GM12873 (cell line): Measurements from ENCODE around the gene ZBTB46.

Experiments used
- CTCF ChIP-seq: IDR thresholded peaks from 2 replicates; pipeline ENCODE4 v1.5.1; 2012; ENCODE audit warnings: low read depth, mild to moderate bottlenecking, moderate library complexity, low read length, control low read depth; ENCODE audit not compliant: insufficient read depth; ENCODE audit errors: missing control alignments

ZBTB46 gene

GRCh38 chr20:63718996-63719395 is 112.1 kb downstream of the ZBTB46 start:
- no peak for TF ChIP-seq CTCF

- TF ChIP-seq CTCF: no peak
Observed at GRCh38 chr20:63714858-63715257, 116.2 kb downstream of the ZBTB46 start.

- no peak for TF ChIP-seq CTCF
Observed at GRCh38 chr20:63712191-63712590, 118.9 kb downstream of the ZBTB46 start.

DNA sequence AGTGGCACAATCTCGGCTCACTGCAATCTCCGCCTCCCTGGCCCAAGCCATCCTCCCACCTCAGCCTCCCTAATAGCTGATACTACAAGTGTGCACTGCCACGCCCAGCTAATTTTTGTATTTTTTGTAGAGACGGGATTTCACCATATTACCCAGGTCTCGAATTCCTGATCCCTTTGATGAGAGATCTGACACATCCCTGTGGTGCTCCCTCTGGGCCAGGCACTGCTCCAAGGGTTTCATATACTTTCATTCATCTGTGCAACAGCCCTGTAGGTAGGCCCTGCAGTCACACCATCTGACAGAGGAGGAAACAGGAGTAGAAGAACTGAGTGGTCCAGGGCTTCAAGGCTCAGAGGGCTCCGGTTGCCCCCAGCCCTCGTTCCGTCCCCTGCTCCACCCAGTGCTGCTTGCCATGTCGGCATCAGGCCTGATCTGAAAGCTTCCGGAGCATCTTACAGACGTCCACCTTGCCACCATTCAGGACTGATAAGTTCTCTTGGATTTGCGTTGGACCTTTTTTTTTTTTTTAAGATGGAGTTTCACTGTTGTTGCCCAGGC is 119.9 kb downstream of the ZBTB46 start:
- no peak for TF ChIP-seq CTCF

GRCh38 chr20:63709149-63709527 is 121.9 kb downstream of the ZBTB46 start:
- TF ChIP-seq CTCF: no peak

- TF ChIP-seq CTCF: no peak
Observed at GRCh38 chr20:63708301-63709148, 122.5 kb downstream of the ZBTB46 start.

- no peak for TF ChIP-seq CTCF
Observed at GRCh38 chr20:63707558-63708300, 123.3 kb downstream of the ZBTB46 start, which contains the start of the genes ARFRP1 and ZGPAT. TSS of gene ARFRP1 (minus strand) at chr20:63707976. CDS start at chr20:63707091, 885 bp downstream. TSS of gene ZGPAT (plus strand) at chr20:63708039. CDS start at chr20:63708581, 542 bp downstream.
